Measurements from ENCODE around the gene GPR32.
"Not testable (repeated sequence)": the region's sequence is repeated elsewhere in the genome, so short reads cannot be mapped to it uniquely, and the experiment has no call there.

The GPR32 gene

DNA sequence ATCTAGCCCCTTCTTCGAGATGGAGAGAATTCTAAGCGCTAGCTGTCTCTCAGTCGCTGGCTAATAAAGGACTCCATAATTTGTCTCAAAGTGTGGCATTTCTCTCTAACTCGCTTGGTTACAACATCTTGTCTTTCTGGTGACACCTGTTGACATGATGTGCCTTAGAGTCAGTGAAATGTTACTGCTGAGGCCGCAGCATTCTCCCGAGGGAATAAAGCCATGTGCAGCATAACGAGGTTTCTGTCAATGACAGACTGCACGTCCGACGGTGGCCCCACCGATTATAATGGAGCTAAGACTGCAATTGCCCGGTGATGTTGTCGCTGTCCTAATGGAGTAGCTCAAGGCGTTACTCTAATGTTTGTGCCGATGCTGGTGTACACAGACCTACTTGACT, 20.3 kb upstream of the GPR32 start:
- DNase-seq: no peak

DNA sequence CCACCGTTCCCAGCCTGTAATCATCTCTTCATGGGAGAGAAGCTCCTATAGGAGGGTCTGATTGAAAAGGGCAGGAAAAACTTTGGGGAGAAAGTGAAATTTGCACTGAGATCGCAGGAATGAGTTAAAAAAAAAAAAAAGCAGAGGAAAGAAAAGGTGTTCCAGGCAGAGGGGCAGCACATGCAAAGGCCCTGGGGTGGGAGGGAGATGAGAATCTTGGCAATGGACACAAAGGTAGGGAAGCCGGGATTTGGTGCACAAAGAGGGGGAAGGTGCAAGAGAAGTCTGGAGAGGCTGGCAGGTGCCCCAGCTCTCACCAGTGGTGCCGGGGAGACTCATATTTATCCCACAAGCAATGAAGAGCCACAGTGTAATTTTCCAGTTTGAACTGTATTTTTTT, 16.4 kb upstream of the GPR32 start:
- no peak for DNase-seq

DNA sequence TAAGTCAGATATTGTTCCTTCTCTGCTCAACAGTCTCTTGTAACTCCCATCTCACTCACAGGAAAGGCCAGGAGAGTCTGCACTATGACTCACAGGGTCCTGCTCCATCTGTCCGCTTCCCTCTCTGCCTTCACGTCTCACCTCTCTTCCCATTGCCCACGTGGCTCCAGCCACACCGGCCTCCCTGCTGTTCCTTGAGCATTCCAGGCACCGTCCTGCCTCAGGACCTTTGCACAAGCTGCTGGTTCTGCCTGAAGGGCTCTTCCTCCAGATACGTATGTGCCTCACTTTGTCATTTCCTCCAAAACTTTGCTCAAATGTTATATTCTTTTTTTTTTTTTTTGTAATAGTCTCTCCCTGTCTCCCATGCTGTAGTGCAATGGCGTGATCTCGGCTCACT, 14.0 kb upstream of the GPR32 start:
- not testable (repeated sequence) for DNase-seq

DNA sequence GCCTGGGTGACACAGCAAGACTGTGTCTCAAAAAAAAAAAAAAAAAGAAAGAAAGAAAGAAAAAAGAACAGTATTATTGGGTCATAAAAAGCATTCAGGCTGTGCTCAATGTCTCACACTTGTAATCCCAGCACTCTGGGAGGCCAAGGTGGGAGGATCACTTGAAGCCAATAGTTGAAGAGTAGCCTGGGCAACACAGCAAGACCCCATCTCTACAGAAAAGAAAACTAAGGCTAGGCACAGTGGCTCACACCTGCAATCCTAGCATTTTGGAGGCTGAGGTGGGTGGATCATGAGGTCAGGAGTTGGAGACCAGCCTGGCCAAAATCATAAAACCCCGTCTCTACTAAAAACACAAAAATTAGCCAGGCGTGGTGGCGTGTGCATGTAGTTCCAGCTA, 12.6 kb upstream of the GPR32 start:
- not testable (repeated sequence) for DNase-seq

DNA sequence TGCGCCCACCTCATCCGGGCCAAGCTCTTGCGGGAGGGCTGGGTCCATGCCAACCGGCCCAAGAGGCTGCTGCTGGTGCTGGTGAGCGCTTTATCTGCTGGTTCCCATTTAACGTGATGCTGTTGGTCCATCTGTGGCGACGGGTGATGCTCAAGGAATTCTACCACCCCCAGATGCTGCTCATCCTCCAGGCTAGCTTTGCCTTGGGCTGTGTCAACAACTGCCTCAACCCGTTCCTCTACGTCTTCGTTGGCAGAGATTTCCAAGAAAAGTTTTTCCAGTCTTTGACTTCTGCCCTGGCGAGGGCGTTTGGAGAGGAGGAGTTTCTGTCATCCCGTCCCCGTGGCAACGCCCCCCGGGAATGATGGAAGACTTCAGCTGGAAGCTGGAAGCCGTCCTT, 11.2 kb upstream of the GPR32 start:
- not testable (repeated sequence) for DNase-seq

DNA sequence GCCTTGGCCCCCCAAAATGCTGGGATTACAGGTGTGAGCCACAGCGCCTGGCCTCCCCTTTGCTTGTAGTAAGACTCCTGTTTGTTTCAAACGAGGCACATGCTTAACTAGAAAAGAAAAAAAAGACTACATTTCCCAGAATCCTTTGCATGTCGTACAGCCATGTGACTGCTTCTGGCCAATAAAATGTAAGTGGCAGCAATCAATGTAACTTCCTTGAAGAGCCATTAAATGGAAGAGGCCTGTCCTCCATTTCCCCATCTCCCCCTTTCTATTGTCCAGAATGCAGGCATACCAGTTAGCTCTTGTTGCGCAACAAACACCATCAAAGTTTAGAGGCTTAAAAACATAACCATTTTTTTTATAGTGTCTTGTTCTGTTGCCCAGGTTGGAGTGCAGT, 10.4 kb upstream of the GPR32 start:
- no peak for DNase-seq

DNA sequence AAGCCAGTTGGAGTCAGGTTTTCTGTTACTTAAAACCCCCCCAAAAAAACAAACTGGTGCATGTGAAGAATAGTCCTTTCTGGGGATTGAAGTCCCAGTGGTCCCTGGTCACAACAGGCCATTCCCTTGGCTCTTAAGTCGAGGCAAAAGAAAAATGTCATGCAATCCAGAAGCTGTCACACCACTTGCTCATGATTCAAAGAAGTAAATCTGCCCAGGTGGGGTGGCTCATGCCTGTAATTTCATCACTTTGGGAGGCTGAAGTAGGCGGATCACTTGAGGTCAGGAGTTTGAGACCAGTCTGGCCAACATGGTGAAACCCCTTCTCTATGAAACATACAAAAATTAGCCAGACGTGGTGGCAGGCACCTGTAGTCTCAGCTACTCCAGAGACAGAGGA, 8.8 kb upstream of the GPR32 start:
- DNase-seq: not testable (repeated sequence)

DNA sequence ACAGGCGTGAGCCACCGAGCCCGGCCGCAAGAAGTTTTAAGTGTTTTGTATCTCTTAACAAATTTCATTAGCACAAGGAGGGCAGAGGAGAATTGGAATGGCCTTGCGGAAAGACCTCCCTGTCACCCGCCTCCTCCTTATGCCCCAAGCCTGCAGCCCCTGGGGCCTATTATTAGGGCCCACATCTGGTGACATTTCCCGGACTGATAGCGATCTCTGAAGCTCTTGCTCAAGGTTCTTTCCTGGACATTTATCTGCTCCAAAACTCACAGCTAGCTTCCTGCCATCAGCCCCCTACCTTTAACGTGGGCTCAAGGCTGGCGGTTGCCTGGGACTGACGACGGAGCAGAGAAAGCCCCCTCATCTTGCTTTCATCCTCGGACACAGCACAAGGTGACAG, 6.7 kb upstream of the GPR32 start:
- DNase-seq: not testable (repeated sequence)

DNA sequence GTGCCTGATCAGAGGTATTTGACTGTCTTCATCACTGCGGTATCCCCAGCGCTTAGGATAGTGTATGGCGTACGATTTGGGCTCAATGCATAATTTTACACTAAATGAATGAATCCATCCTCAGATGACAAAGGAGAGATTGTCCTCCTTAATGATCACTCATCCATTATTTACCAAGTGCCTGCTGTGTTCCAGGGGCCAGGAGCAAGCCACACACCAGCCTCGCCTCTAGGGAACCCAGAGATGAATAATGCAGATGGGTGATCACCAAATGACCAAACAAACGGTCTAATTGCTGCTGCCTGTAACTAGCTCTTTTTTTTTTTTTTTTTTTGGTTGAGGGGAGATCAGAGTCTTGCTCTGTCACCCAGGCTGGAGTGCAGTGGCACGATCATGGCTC, 5.9 kb upstream of the GPR32 start:
- no peak for DNase-seq

DNA sequence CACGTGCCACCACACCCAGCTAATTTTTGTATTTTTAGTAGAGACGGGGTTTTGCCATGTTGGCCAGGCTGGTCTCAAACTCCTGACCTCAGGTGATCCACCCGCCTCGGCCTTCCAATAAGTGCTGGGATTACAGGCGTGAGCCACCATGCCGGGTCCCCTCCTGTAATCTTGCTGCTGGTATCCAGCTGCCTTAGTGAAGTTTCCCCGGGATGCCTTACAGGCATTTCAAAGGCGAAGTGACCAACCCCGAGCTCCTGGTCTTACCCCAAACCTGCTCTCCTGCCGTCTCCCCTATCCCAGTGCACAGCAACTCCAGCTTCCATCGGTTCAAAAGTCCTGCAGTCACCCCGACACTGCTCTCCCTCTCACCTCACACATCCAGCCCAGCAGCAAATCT, 3.5 kb upstream of the GPR32 start:
- not testable (repeated sequence) for DNase-seq

DNA sequence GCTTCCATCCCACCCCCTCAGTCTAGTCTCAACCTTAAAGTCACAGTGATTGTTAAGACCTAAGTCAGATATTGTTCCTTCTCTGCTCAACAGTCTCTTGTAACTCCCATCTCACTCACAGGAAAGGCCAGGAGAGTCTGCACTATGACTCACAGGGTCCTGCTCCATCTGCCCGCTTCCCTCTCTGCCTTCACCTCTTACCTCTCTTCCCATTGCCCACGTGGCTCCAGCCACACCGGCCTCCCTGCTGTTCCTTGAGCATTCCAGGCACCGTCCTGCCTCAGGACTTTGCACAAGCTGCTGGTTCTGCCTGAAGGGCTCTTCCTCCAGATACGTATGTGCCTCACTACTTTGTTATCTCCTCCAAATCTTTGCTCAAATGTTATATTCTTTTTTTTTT, 3.0 kb upstream of the GPR32 start:
- DNase-seq: not testable (repeated sequence)

DNA sequence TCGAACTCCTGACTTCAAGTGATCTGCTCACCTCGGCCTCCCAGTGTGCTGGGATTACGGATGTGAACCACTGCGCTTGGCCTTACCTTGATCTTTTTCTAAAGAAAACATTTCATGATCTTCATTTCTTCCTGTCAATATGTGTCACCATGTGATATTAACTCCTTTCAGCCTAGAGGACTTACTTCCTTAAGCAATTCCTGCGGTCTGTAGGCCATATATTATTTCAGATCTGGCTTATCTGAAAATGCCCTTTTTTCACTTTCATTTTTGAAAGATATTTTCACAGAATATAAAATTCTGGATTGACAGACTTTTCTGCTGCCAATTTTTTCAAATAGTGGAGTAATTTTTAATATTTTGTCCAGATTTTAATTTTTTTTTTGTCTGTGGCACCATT, 2.0 kb upstream of the GPR32 start:
- DNase-seq: no peak

DNA sequence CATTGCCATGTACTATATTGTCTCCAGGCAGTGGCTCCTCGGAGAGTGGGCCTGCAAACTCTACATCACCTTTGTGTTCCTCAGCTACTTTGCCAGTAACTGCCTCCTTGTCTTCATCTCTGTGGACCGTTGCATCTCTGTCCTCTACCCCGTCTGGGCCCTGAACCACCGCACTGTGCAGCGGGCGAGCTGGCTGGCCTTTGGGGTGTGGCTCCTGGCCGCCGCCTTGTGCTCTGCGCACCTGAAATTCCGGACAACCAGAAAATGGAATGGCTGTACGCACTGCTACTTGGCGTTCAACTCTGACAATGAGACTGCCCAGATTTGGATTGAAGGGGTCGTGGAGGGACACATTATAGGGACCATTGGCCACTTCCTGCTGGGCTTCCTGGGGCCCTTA, 624 bp downstream of the GPR32 start:
- DNase-seq: no peak

DNA sequence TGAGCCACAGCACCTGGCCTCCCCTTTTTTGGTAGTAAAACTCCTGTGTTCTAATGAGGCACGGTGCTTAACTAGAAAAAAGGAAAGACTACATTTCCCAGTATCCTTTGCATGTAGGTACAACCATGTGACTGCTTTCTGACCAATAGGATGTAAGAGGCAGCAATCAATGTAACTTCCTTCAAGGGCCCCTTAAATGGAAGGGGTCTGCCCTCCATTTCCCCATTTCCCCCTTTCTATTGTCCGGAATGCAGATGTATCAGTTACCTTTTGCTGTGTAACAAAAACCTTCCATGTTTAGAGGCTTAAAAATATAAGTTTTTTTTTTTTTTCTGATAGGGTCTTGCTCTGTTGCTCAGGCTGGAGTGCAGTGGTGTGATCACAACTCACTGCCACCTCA, 2.2 kb downstream of the GPR32 start:
- no peak for DNase-seq

DNA sequence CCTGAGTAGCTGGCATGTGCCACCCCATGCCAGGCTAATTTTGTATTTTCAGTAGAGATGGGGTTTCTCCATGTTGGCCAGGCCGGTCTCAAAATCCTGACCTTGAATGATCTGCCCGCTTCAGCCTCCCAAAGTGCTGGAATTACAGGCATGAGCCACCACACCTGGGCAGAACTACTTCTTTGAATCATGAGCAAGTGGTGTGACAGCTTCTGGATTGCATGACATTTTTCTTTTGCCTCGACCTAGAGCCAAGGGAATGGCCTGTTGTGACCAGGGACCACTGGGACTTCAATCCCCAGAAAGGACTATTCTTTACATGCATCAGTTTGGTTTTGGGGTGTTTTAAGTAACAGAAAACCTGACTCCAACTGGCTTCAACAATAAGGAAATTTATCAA, 2.6 kb downstream of the GPR32 start:
- not testable (repeated sequence) for DNase-seq

DNA sequence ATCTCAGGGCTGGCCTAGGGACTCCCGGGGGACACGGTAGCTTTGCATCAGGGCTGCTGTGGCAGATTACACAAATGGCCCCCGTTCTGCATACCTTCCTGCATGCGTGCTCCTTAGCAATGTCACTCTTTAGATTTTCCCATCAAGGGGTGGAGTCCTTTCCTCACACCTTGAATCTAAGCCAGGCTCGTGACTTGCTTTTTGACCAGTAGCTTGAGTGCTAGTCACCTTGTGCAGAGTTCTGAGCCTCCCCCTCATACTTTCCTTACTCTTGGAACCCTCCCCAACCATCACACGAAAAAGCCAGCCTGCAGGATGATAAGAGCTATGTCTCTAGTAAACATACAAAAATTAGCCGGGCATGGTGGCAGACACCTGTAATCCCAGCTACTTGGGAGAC, 3.2 kb downstream of the GPR32 start:
- not testable (repeated sequence) for DNase-seq

DNA sequence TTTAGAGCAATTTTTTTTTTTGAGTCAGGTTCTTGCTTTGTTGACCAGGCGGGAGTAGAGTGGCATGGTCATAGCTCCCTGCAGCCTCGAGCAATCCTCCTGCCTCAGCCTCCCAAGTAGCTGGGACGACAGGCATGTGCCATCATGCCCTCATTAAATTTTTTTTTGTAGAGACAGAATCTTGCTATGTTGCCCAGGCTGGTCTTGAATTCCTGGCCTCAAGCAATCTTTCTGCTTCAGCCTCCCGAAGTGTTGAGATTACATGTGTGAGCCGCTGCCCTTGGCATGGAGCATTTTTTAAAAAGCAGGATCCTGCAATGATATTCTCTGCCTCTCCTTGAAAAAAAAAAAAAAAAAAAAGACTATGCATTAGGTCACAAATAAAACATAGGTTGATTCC, 5.9 kb downstream of the GPR32 start:
- DNase-seq: no peak

DNA sequence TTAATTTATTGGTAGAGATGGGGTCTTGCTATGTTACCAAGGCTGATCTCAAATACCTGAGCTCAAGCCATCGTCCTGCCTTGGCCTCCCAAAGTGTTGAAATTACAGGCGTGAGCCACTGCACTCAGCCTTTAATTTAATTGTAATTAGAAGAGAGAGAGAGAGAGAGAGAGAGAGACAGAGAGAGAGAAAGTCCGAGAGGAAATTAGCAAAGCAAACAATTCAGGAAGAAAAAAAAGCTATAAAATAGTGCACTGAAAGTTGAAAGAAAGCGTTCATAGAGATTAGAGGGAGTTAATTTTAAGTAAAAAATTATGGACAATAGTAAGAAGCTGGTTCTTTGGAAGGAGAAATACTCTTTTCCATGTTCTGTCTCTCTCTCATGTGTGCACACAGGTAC, 7.0 kb downstream of the GPR32 start:
- no peak for DNase-seq

DNA sequence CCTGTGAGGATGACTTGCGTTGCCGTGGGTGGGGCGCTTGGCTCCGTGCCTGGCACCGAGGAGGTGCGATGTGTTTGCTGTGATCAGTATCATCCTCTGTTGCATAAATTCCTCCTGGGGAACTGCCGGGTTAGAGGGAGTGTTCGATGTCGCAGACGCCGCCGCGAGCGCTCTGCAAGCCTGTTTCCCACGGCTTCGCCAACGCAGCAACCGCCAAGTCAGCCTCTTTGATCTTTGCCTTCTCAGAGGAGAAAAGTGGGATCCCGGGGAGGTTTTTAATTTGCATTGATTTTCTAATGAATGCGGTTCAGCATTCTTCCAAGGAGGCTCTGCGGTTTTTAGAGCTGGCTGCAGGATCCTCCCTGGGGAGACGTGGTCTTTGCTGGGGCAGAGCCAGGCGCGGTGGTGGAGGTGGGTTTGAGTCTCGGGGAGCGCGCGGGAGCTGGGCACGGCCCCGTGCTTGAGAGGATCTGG, 7.6 kb downstream of the GPR32 start:
- no peak for DNase-seq

DNA sequence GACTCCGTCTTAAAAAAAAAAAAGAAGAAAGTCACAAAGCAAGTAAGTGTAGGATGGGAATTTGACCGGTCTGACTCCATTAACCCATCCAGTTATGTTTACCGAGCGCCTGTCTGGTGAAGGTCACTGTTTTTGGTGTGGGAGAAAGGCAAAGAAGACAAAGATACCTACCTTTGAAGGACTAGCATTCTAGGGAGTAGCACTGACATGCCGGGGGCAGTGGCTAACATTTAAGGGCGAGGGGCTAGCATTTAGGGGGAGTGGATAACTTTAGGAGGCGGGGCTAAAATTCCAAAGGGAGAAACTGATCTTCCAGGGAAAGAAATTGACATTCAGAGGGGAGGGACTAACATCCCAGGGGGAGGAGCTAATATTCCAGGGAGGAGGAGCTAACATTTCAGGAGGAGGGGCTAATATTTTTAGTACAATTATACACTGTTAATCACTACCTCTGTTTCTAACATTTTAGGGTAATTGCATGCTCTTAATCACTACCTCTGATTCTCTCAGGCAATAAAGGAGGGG, 8.7 kb downstream of the GPR32 start:
- DNase-seq: no peak

DNA sequence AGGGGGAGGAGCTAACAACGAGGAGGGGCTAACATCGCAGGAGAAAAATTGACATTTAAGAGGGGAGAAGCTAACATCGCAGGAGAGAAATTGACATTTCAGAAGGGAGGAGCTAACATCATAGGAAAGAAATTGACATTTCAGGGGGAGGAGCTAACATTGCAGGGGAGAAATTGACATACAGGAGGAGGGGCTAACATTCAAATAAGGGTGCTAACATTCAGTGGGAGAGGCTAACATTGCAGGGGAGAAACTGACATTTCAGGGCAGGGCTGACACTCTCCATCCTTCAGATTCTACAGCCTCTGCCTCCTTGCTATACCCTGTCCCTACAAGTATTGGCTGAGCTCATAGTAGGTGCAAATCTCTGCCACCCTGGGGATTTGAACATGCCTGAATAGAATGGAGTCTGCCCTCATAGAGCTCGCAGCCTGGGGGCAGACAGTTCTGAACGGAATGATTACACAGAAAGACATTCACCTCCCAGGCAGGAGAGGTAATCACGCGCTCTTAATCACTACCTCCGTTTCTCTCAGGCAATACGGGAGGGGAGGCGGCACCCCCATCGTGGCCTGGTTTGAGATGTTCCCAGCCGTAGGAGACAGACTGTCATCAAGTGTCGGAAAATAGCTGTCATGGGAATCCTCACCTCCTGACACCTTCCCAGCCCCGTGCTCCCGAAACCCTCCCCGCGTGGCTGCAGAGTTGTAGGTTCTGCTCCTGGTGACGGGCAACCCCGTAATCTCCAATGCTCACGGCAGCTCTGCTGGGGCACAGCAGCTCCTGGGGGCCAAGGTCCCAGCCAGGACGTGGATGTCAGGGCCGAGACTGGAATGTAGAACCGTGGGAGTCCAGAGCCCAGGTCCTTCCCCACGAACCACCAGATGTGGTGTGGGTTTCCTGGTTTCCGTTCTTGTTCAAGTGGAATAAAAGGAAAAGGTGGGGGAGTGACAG, 9.5 kb downstream of the GPR32 start:
- DNase-seq: no peak

DNA sequence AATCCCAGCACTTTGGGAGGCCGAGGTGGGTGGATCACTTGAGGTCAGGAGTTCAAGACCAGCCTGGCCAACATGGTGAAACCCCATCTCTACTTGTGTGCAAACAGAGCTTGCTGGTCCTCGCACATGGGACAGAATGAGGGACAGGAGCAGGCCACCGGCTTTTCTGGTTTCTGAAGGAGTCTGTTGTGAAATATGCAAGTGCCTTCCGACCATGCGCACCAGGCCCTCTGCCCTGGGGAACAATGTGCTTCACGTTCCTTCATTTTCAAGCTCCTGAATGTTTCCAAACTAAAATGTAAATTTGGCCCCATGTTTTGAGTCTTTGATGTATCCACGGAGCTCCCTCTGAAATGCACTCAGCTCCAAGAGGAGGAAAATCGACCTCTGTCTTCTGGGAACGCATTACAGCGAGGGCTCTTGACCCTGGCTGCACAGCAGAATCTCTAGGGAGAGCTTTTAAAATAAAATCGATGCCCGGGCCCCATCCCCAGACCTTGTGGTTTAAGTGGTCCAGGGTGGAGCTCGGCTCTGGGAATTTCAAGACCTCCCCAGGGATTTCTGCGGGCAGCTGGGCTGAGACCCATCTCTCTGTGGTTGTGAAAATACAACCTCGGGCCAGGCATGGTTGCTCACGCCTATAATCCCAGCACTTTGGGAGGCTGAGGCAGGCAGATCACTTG, 10.6 kb downstream of the GPR32 start:
- DNase-seq: no peak

DNA sequence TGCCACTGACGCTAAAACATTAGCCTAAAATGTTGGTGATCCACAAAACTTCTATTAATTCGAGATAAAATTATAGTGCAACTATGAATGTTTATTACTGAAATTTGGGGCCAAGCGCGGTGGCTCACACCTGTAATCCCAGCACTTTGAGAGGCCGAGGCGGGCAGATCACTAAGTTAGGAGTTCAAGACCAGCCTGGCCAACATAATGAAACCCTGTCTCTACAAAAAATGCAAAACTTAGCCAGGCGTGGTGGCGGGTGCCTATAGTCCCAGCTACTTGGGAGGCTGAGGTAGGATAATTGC, 13.5 kb downstream of the GPR32 start:
- not testable (repeated sequence) for DNase-seq

DNA sequence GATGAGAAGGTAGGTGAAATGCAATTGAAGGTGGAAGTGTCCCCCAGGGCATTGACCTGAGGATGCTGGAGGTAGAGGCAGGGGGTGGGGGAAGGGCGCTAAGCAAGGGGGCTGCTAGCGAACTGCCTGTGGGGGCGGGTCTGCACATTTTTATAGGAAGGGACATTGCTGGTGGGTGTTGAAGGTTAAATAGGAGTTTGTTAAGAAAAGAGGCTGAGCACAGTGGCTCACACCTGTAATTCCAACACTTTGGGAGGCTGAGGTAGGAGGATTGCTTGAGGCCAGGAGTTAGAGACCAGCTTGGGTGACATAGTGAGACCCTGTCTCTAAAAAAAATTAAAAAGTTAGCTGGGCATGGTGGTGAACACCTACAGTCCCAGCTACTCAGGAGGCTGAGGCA, 14.4 kb downstream of the GPR32 start:
- DNase-seq: no peak
